GM19468 (cell line): ENCODE data around the gene TMEM247.

Experiments
- ATAC-seq: cut with Tn5 transposase; IDR thresholded peaks from one replicate; pipeline ENCODE4 v1.9.1; 2021; ENCODE audit warnings: mild to moderate bottlenecking, moderate library complexity, moderate number of reproducible peaks; ENCODE audit not compliant: unreplicated experiment; ENCODE audit errors: extremely low read depth

Gene TMEM247

DNA sequence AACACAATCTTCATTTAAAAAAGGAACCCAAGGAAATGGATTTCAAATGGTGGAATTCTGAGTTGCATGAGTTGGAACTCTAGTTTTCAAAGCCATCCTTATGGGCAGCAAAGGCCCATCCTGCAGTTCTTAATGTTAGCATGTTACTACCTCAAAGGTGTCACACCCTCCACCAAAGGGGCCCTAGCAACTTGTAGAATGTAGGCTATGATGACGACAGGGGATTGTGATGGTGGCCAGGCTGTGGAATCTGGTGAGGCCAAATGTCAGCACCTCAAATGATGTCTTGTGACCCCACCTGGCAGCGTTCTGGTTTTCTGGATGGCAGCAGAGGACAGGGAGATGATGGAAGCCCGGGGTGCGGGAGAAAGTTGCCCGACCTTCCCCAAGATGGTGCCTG, at the start of gene TMEM247:
Gene TMEM247 (plus strand): TSS at position 301 of the 400 bp plus-strand sequence.
- no peak for ATAC-seq

DNA sequence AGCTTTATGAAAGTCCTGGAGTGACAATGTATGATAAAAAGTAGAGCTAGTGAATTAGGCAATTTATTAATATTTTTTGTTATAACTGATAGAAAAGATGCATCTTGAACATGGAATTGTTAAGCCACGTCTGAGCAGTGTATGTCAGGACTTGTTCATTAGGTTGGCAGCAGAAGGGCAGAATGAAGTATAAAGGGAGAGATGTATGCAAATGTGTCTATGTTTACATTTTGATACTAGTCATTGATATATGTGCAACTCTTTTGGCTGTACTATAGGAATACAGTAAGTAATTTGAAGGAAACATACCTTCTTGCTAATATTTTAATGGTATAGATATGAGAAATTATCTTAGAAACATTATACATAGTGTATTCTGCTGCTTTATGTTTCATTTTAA, 49.0 kb upstream of the TMEM247 start:
- no peak for ATAC-seq

DNA sequence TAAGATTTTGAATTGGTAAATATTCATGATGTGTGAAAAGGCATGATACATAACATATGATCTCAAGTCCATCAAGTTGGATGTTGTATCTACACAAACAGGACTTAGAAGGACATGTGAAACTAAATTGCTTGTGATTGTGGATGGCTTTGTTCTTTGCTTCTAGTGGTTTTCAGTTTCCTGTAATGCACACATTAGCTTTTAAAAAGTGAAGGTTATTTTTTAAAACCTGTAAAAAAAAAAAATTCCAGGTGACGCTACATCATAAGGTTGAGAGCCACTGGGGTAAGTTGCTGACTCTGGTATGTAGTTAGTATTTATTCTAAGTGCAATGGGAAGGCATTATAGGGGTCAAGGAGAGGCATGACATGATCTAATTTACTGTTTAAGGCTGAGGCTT, 48.4 kb upstream of the TMEM247 start:
- ATAC-seq: no peak

DNA sequence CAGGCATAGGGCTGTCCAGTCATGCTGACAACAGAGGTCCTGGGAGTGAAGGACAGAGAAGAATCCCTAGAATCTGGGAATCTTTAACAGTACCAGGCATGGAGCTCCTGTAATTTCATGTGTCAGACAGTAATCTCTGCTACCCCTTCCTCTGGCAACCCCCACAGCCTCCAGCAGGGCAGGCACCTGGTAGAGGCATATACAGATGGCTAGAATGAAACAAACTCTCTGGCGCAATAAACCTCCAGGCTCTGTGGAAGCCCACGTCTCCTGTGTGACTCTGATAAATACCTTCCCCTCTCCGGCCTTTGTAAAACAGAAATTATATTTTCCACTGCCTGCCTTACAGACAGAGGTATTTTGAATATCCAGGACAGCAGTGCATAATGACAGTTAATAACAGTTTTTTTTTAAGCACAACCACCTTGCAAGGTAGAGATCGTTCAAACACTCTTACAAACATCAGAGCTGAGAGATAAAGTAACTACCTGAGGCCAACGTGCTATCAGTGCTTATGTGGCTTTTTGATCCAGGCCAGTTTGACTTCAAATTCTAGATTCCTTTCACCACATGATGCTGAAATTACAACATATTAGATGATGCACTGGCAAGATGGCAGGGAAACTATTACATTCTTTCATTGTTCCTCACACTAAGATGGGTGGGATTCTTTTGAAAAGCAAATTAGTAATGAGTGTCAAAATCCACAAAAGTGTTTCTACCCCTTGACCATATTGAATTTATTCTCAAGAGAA, 47.7 kb upstream of the TMEM247 start:
- no peak for ATAC-seq

DNA sequence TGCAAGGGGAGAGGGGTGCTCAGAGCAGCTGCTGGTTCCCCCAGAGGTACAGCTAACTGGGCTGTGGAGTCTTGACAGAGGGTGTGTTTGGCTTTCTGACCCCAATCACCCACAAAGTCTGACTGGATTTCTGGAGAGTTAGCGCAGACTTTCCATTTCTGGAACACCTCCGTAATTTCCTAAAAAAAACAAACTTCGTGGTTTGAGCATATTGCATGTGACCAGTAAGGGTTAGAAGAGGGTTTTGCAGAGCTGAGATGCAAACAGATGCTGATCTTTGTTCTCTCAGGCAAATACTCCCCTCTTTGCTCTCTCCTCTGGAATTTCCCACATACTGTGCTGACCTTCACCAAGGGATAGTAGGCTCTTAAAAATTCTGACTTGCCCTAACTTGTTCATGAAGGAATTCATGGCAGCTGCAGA, 44.5 kb upstream of the TMEM247 start:
- no peak for ATAC-seq

DNA sequence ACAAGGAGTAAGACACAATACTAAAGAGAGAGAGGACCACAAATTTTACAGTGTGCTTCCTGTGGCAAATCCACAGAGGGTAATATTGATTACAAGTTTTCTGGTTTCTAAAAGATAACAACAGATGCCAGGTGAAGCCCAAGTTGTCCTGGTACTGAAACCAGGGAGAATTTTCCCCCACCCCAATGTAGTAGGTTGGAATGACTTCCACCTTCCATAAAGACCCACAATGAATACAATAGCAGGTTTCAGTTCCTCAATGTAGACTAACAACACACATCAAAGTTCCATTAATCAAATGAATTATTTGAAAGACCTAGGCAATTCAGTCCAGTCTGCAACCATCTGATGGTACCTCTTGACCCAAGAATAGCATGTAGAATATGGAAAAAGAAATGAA, 44.0 kb upstream of the TMEM247 start:
- ATAC-seq: no peak

DNA sequence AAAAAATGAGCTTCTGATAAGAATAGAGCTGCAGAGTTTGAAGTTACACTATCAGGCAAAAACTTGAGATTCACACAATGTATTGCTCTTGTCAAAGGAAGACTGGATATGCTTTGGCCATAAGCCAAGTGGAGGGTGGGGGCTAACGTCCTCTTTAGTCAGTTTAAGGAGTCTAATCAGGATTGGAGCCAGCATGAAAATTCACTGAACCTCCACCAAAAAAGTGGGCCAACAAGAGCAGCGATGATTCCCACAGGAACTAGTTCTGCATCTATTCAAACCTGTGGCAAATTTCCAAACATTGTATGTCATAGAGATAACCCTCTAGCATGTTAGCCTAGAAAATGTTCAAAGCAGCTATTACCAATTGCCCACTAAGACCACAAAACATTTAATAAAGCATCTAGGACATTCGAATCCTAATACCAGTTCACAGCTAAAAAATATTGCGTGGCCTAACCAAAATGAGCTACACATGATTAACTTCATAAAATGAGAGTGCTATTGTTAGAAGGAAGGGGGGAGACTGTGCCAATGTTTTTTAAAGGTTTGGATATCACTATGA, 43.5 kb upstream of the TMEM247 start:
- ATAC-seq: no peak

DNA sequence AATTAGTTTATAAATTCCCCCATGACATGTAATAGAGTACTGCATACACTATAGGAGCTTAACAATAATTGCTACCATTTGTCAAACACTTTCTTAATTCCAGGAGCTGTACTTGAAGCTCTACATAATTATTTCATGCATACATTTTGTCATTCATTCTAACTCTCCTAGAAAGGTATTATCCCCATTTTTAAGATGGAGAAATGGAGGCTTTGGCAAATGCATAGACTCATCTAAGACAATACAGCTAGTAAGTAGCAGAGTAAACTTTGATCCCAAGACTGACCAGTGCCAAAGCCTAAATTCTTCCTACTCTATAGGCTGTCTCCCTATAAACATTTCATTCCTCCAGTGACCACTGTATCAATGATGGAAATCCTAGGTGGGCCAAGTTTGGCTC, 42.6 kb upstream of the TMEM247 start:
- ATAC-seq: no peak

DNA sequence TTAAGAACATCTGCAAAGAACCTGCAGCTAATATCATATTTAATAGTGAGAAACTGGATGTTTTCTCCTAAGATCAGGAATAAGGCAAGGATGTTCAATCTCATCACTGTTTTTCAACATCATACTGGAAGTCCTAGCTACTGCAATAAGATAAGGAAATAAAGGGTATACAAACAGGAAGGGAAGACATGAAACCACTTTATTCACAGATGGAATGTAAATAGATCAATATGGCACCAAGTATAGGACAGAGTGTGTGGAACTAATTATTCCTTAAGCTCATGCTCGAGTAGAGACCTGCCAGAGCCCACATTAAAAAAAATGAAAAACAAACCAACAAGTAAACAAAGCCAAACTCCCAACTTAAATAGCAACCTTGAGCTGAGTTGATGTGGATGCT, 41.3 kb upstream of the TMEM247 start:
- no peak for ATAC-seq

DNA sequence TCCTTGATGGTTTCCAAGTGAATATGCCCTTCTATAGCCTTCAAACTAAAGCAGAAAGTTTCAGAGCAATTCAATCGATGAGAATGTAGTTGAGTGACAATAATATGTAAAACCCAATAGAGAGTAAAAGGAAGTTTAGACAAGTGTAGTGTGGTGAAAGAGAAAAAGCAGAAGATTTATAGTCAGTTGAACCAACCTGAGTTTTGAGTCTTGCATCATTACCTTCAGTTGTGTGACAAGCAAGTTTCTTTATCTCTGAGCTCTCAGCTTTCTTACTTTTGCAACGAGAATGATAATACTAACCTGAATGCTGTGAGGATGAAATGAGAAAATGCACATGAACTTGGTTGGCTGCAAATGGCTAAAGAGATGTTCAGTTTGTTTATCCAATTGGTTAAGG, 40.6 kb upstream of the TMEM247 start:
- no peak for ATAC-seq

DNA sequence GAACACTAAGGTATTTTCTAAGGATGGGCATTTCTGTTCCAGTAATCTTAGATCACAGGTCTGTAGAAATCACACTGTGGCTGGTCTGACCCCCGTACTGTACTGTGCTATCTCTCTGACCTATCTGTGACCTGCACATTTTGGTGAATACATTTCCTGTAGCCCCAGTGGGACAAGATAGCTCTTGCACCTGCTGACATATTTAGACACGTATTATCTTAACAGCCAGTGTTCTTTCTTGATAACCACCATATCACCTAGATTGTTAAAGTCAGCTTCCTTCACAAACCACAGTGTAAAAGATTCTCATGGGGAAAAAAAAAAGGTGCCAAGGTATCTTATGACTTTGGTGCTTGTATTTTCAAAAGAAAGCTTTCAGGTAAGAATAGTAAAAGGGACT, 39.8 kb upstream of the TMEM247 start:
- no peak for ATAC-seq

DNA sequence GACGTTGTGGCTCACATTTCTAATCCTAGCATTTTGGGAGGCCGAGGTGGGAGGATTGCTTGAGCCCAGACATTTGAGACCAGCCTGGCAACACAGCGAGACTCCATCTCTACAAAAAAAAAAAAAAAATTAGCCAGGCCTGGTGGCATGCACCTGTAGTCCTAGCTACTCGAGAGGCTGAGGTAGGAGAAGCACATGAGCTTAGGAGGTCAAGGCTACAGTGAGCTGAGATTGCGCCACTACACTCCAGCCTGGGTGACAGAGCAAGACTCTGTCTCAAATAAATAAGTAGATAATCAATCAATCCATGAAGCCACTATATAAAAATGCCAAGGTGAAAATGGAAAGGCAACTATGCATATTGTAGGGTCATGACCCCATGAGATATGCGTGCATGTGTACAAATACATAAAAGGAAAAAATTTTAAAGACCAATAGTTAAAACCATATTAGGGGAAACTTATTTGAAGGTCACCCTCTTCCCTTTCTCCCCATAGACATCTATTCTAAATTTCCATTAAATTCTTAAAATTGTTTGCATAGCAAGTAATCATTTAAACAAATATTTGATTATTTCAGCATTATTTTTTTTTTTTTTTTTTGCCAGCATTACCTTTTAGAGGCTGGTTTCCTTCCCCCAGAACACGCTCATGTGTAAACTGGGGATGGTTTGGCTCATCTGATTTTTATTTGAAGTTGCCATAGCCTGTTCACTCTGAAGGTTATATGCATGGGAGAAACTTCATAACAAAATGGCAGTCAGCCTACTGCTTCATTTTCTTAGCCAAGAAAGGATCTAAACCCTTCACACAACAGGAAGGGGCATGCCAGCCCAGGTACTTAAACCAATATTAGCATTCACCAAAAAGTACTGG, 37.3 kb upstream of the TMEM247 start:
- no peak for ATAC-seq

DNA sequence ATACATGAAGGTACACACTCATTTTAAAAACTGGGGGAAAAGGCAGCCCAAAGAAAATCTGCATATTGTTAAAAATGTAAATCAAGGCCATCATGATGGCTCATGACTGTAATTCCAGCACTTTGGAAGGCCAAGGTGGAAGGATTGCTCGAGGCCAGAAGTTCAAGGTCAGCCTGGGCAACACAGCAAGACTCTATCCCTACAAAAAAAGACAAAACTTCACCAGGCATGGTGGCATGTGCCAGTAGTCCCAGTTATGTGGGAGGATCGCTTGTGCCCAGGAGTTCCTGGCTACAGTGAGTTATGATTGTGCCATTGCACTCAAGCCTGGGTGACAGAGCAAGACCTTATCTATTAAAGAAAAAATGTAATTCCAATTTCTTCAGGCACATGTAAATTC, 34.6 kb upstream of the TMEM247 start:
- no peak for ATAC-seq

DNA sequence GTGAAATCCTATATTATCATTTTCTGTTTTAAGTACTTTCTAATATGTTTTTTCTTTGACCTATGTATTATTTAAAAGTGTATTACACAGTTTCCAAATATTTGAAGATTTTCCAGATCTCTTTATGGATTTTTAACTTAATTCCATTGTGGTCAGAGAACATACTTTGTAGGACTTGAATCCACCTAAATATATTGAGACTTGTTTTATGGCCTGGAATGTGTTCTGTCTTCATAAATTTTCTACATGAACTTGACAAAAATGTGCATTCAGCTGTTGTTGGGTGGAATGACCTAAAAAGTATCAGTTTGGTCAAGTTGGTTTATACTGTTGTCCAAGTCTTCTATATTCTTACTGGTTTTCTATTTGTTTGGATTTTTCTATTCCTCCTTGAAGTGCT, 33.8 kb upstream of the TMEM247 start:
- no peak for ATAC-seq

DNA sequence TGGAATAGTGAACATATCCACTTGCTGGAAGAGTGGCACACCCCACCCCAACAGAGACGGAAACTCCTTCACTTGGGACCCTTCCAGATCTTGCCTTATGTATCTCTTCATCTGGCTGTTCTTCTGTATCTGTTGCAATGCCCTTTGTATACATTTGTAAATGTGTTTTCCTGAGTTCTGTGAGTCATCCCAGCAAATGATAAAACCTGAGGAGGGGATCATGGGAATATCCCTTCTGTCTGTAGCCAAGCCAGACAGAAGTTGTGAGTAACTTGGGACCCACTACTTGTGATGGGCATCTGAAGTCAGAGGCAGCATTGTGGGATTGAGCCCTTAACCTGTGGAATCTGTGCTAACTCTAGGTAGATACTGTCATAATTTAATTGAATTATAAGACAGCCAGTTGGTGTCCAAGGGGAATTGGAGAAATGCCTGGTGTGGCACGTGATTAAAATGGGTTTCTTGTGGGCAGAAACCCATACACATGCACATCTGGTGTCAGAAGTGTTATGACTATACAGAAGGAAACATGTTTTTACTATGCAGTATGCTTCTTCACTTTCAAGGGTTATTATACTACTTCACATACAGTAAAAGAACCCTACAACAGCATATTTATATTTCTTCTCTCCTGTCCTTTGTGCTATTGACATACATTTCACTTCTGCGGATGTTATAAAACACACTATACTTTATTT, 32.3 kb upstream of the TMEM247 start:
- no peak for ATAC-seq

DNA sequence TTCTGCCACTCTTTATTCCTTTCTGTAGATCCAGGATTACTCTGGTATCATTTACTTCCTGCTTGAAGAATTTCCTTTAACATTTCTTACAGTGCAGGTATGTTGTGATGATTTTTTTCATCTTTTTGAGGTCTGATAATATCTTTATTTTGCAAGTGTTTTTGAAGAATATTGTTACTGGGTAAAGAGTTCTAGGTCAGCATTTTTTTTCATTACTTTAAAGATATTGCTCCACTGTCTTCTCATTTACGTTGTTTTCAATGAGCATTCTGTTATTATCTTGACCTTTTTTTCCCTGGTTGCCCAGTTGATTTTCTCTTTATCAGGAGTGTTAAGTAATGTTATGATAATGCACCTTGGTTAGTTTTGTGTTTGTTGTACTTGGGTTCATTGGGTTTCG, 31.7 kb upstream of the TMEM247 start:
- no peak for ATAC-seq

DNA sequence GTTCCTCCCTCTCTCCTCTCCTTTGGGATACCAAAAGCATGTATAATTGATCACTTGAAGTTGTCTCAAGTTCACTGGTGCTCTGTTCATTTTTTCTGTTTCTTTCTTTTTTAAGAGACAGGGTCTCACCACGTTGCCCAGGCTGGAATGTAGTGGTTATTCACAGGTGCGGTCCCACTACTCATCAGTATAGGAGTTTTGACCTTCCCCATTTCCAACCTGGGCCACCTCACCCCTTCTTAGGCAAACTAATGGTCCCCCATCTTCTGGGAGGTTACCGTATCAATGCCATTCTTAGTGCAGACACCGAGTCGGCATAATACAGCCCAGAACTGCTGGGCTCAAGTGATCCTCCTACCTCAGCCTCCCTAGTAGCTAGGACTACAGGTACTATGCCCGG, 31.3 kb upstream of the TMEM247 start:
- ATAC-seq: no peak

DNA sequence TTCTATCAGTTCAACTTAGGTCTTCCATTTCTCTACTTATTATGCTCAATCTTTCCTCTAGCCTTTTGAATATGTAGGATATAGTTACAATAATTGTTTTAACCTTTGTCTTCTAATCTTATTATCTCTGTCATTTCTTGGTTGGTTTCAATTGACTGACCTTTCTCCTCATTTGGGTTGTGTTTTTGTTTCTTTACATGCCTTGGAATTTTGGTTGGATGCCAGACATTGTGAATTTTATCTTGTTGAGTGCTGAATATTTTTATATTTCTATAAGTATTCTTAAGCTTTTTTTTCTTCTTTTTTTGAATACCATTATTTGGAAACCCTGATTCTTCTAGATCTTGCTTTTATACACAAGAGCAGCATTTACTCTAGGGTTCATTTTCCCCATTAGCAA, 30.7 kb upstream of the TMEM247 start:
- no peak for ATAC-seq

DNA sequence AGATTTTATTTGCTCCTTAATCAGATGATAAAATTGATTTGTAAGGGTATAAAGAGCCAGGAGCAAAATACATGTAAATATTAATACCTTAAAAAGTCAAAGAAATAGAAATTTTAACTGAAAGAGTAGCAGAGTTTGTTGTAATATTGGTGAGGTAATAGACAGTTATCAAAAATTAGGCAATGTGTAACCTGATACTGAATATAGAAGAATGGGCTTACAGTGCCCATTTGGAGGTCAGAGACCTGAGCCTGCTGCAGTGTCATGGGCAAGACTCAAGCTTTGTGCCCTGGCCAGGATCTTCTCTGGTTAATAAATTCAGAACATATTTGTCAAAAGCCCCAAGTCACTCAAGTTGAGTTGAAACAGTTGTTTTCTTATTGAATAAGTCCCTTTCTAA, 29.7 kb upstream of the TMEM247 start:
- no peak for ATAC-seq

DNA sequence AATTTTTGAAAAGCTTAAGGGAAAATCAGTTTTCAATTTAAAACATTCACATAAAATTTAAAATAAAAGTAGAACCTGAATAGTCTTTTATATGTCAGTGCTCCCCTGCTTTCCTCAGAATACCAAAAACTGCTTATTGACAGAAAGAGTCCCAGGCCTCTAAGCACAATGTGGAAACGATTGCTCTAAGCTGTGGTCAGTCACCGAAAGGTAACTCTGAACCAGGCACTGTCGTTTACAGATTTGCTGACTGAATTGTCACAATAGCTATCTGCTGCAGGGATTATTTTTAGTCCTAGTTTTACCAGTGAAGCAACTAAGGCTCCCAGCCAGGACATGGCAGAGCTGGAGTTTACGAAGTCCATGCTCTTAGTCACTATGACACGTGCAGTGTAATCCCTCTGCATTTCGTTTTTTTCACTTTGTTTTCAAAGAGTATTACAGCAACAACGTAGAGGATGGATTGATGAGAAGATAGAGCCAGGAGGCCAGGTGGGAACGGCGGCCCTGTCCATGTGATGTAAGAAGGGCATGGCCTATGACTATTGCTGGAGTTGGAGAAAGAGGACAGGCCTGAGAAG, 28.1 kb upstream of the TMEM247 start:
- no peak for ATAC-seq
